HUES48 (cell line): ENCODE measurements around the gene CSDE1.

Source experiments
- H3K27ac ChIP-seq: one replicate; pipeline ENCODE4 v1.7.0; 2013; ENCODE audit warnings: low read depth, low read length, inconsistent platforms
- H3K27me3 ChIP-seq: 2 replicates; pipeline ENCODE4 v1.6.1; 2013; ENCODE audit warnings: mild to moderate bottlenecking, low read length; ENCODE audit not compliant: control insufficient read depth, insufficient read depth
- H3K36me3 ChIP-seq: 2 replicates; pipeline ENCODE4 v1.6.1; 2013; ENCODE audit warnings: low read length; ENCODE audit not compliant: control insufficient read depth, insufficient read depth
- H3K4me1 ChIP-seq: 2 replicates; pipeline ENCODE4 v1.6.1; 2013; ENCODE audit warnings: mild to moderate bottlenecking, low read length; ENCODE audit not compliant: control insufficient read depth, insufficient read depth
- H3K4me3 ChIP-seq: 2 replicates; pipeline ENCODE4 v1.5.1; 2013; ENCODE audit warnings: mild to moderate bottlenecking, low read depth, low read length
- H3K9ac ChIP-seq: 2 replicates; pipeline ENCODE4 v1.6.1; 2013; ENCODE audit warnings: mild to moderate bottlenecking, low read depth, low read length, moderate library complexity
- H3K9me3 ChIP-seq: 2 replicates; pipeline ENCODE4 v1.6.1; 2013; ENCODE audit warnings: low read length; ENCODE audit not compliant: control insufficient read depth, insufficient read depth

Gene CSDE1

GRCh38 chr1:114700036-114700600, 57.7 kb downstream of the CSDE1 start:
- no peak overlapping the region for H3K9ac ChIP-seq
- no peaks in the 10 kb centered on the region for H3K27me3 ChIP-seq
- no peaks in the 10 kb centered on the region for H3K9me3 ChIP-seq
- no peaks in the 10 kb centered on the region for H3K4me1 ChIP-seq
- H3K36me3 ChIP-seq, result no peaks in the 10 kb centered on the region
- H3K4me3 ChIP-seq, result no peak overlapping the region
- H3K27ac ChIP-seq, result no peak overlapping the region

GRCh38 chr1:114696810-114697209, 61.0 kb downstream of the CSDE1 start:
- Histone ChIP-seq H3K36me3 (no peaks in the 10 kb centered on the region), H3K27me3 (no peaks in the 10 kb centered on the region), H3K9me3 (no peaks in the 10 kb centered on the region), H3K9ac (no peak overlapping the region), H3K4me1 (no peaks in the 10 kb centered on the region), H3K4me3 (no peak overlapping the region), H3K27ac (no peak overlapping the region)

GRCh38 chr1:114695430-114696058, 62.2 kb downstream of the CSDE1 start, which contains the start of gene AMPD1:
TSS of gene AMPD1 (minus strand) at chr1:114695546. CDS start at chr1:114695471, 75 bp downstream.
- H3K4me1 ChIP-seq, result no peaks in the 10 kb centered on the region
- H3K9ac ChIP-seq, result no peak within 1 kb of the TSS
- no peak within 1 kb of the TSS for H3K4me3 ChIP-seq
- no peaks in the 10 kb centered on the region for H3K36me3 ChIP-seq
- no peaks in the 10 kb centered on the region for H3K9me3 ChIP-seq
- H3K27ac ChIP-seq, result no peak within 1 kb of the TSS
- H3K27me3 ChIP-seq, result no peaks in the 10 kb centered on the region

GRCh38 chr1:114694540-114695310, 63.1 kb downstream of the CSDE1 start:
- H3K27me3 ChIP-seq, result no peaks in the 10 kb centered on the region
- H3K27ac ChIP-seq, result no peak overlapping the region
- no peaks in the 10 kb centered on the region for H3K36me3 ChIP-seq
- H3K9me3 ChIP-seq, result no peaks in the 10 kb centered on the region
- no peak overlapping the region for H3K4me3 ChIP-seq
- H3K9ac ChIP-seq, result no peak overlapping the region
- H3K4me1 ChIP-seq, result no peaks in the 10 kb centered on the region

GRCh38 chr1:114692947-114693346, 64.8 kb downstream of the CSDE1 start:
- Histone ChIP-seq H3K4me3 (no peak overlapping the region), H3K27me3 (no peaks in the 10 kb centered on the region), H3K27ac (no peak overlapping the region), H3K9ac (no peak overlapping the region), H3K36me3 (no peaks in the 10 kb centered on the region), H3K4me1 (no peaks in the 10 kb centered on the region), H3K9me3 (no peaks in the 10 kb centered on the region)

- Histone ChIP-seq H3K36me3 (no peaks in the 10 kb centered on the region), H3K4me3 (no peak overlapping the region), H3K9ac (no peak overlapping the region), H3K4me1 (no peaks in the 10 kb centered on the region), H3K27ac (no peak overlapping the region), H3K9me3 (no peaks in the 10 kb centered on the region), H3K27me3 (no peaks in the 10 kb centered on the region)
These were observed 66.7 kb downstream of the CSDE1 start for GRCh38 chr1:114691061-114691460.

GRCh38 chr1:114690148-114690547, 67.6 kb downstream of the CSDE1 start:
- Histone ChIP-seq H3K9me3 (no peaks in the 10 kb centered on the region), H3K27me3 (no peaks in the 10 kb centered on the region), H3K36me3 (no peaks in the 10 kb centered on the region), H3K4me3 (no peak overlapping the region), H3K4me1 (no peaks in the 10 kb centered on the region), H3K27ac (no peak overlapping the region), H3K9ac (no peak overlapping the region)

- H3K4me1 ChIP-seq, result no peaks in the 10 kb centered on the region
- H3K4me3 ChIP-seq, result no peak overlapping the region
- no peaks in the 10 kb centered on the region for H3K27me3 ChIP-seq
- no peaks in the 10 kb centered on the region for H3K36me3 ChIP-seq
- H3K9me3 ChIP-seq, result no peaks in the 10 kb centered on the region
- H3K9ac ChIP-seq, result no peak overlapping the region
- H3K27ac ChIP-seq, result no peak overlapping the region
These were observed 69.3 kb downstream of the CSDE1 start for GRCh38 chr1:114688526-114688925.

- no peak overlapping the region for H3K9ac ChIP-seq
- H3K27me3 ChIP-seq, result no peaks in the 10 kb centered on the region
- H3K4me3 ChIP-seq, result no peak overlapping the region
- H3K27ac ChIP-seq, result no peak overlapping the region
- no peaks in the 10 kb centered on the region for H3K4me1 ChIP-seq
- H3K36me3 ChIP-seq, result no peaks in the 10 kb centered on the region
- H3K9me3 ChIP-seq, result no peaks in the 10 kb centered on the region
These were observed 71.9 kb downstream of the CSDE1 start for GRCh38 chr1:114685851-114686250.

- Histone ChIP-seq H3K9me3 (no peaks in the 10 kb centered on the region), H3K27ac (no peak overlapping the region), H3K4me1 (no peaks in the 10 kb centered on the region), H3K9ac (no peak overlapping the region), H3K4me3 (no peak overlapping the region), H3K27me3 (no peaks in the 10 kb centered on the region), H3K36me3 (no peaks in the 10 kb centered on the region)
These were observed 80.1 kb downstream of the CSDE1 start for GRCh38 chr1:114677691-114678090.

GRCh38 chr1:114676115-114676514, 81.7 kb downstream of the CSDE1 start:
- no peak overlapping the region for H3K9ac ChIP-seq
- no peaks in the 10 kb centered on the region for H3K27me3 ChIP-seq
- H3K4me1 ChIP-seq, result no peaks in the 10 kb centered on the region
- H3K9me3 ChIP-seq, result no peaks in the 10 kb centered on the region
- no peak overlapping the region for H3K4me3 ChIP-seq
- no peaks in the 10 kb centered on the region for H3K36me3 ChIP-seq
- H3K27ac ChIP-seq, result no peak overlapping the region
